GM23338 (cell line): Measurements from ENCODE around the gene ELOVL6. TPM values are rescaled to one million over a fixed set of nuclear protein-coding genes. Genes with fewer than 3 reads are reported as not detected.

ENCODE experiments used
- ATAC-seq: fragments of 200-7000 bp; cut with Tn5 transposase; 3 replicates; pipeline ENCODE4 v1.9.1; 2020
- DNase-seq: peaks from one replicate; pipeline ENCODE4 v3.0.0-alpha.2; 2015; ENCODE audit warnings: low spot score
- H2AFZ ChIP-seq: fragments of 200-600 bp; sonication (generic); 2 replicates; pipeline ENCODE4 v1.8.0; 2016; ENCODE audit warnings: antibody characterized with exemption, mild to moderate bottlenecking, moderate library complexity
- H3F3A ChIP-seq: fragments of 200-600 bp; sonication (generic); replicated peaks from 2 replicates; pipeline ENCODE4 v1.8.0; 2017; ENCODE audit warnings: antibody characterized with exemption, mixed run types, low read depth
- H3K27ac ChIP-seq: fragments of 200-600 bp; sonication (generic); 2 replicates; pipeline ENCODE4 v1.6.1; 2016; ENCODE audit warnings: low read depth
- H3K27me3 ChIP-seq: fragments of 200-600 bp; sonication (generic); 2 replicates; pipeline ENCODE4 v1.8.0; 2016; ENCODE audit warnings: mild to moderate bottlenecking, mixed run types, moderate library complexity; ENCODE audit not compliant: insufficient read depth
- H3K36me3 ChIP-seq: fragments of 200-600 bp; sonication (generic); 2 replicates; pipeline ENCODE4 v1.8.0; 2016; ENCODE audit warnings: mild to moderate bottlenecking; ENCODE audit not compliant: insufficient read depth
- H3K4me1 ChIP-seq: fragments of 200-600 bp; sonication (generic); 2 replicates; pipeline ENCODE4 v1.8.0; 2016; ENCODE audit warnings: mild to moderate bottlenecking, moderate library complexity; ENCODE audit not compliant: insufficient read depth
- H3K4me2 ChIP-seq: fragments of 200-600 bp; sonication (generic); 2 replicates; pipeline ENCODE4 v1.7.1; 2017; ENCODE audit warnings: mixed run types
- H3K4me3 ChIP-seq: fragments of 200-600 bp; sonication (generic); 2 replicates; pipeline ENCODE4 v1.6.1; 2016; ENCODE audit warnings: mixed run types
- H3K79me2 ChIP-seq: fragments of 200-600 bp; sonication (generic); replicated peaks from 2 replicates; pipeline ENCODE4 v1.8.0; 2017; ENCODE audit warnings: mild to moderate bottlenecking; ENCODE audit not compliant: insufficient read depth
- H3K9me2 ChIP-seq: fragments of 200-600 bp; sonication (generic); 2 replicates; pipeline ENCODE4 v1.8.0; 2017; ENCODE audit not compliant: insufficient read depth
- H4K20me1 ChIP-seq: fragments of 200-600 bp; sonication (generic); replicated peaks from 2 replicates; pipeline ENCODE4 v1.8.0; 2017; ENCODE audit warnings: mild to moderate bottlenecking; ENCODE audit not compliant: insufficient read depth
- H3K27ac Mint-ChIP-seq: 2 replicates; pipeline ENCODE4 v1.8.0; 2020; ENCODE audit warnings: inconsistent platforms, mild to moderate bottlenecking, moderate library complexity, mixed read lengths
- H3K27me3 Mint-ChIP-seq: 3 replicates; pipeline ENCODE4 v1.8.0; 2022; ENCODE audit warnings: low read depth, mild to moderate bottlenecking, moderate library complexity, mixed read lengths, inconsistent platforms; ENCODE audit not compliant: insufficient read depth, poor library complexity
- H3K36me3 Mint-ChIP-seq: 3 replicates; pipeline ENCODE4 v1.8.0; 2021; ENCODE audit warnings: low read depth, mild to moderate bottlenecking, inconsistent platforms, moderate library complexity, mixed read lengths
- H3K4me1 Mint-ChIP-seq: 3 replicates; pipeline ENCODE4 v1.8.0; 2020; ENCODE audit warnings: mild to moderate bottlenecking, inconsistent platforms, mixed read lengths
- H3K4me3 Mint-ChIP-seq: 3 replicates; pipeline ENCODE4 v1.8.0; 2021; ENCODE audit warnings: moderate library complexity, mild to moderate bottlenecking, inconsistent platforms, mixed read lengths
- H3K9me3 Mint-ChIP-seq: 3 replicates; pipeline ENCODE4 v1.8.0; 2020; ENCODE audit warnings: moderate library complexity, mild to moderate bottlenecking, inconsistent platforms, mixed read lengths
- CREB1 ChIP-seq: fragments of 250-450 bp; sonication (Bioruptor Pico); IDR thresholded peaks from 2 replicates; pipeline ENCODE4 v1.5.0; 2020; ENCODE audit warnings: low read depth, mild to moderate bottlenecking, moderate library complexity
- CTCF ChIP-seq, 2 experiments: fragments of 200-600 bp in 1 of 2; sonication (generic) in 1 of 2; conservative IDR thresholded peaks; 2 replicates each; pipeline versions ENCODE4 v1.5.1 to v1.6.1; 2016 to 2017; ENCODE audit warnings: antibody characterized with exemption in 2 of 2, low read depth in 2 of 2, mild to moderate bottlenecking in 2 of 2, moderate library complexity in 1 of 2
- ETS1 ChIP-seq: IDR thresholded peaks from 2 replicates; pipeline ENCODE4 v1.6.1; 2016; ENCODE audit warnings: antibody characterized with exemption
- EZH2 ChIP-seq: fragments of 200-600 bp; sonication (generic); IDR thresholded peaks from one replicate; pipeline ENCODE4 v1.8.0; 2017; ENCODE audit warnings: antibody characterized with exemption, mild to moderate bottlenecking, low read depth; ENCODE audit not compliant: unreplicated experiment
- EZH2phosphoT487 ChIP-seq: fragments of 200-600 bp; sonication (generic); IDR thresholded peaks from one replicate; pipeline ENCODE4 v1.8.1; 2018; ENCODE audit warnings: antibody characterized with exemption; ENCODE audit not compliant: unreplicated experiment
- JUNB ChIP-seq: IDR thresholded peaks from one replicate; pipeline ENCODE4 v1.6.1; 2016; ENCODE audit warnings: antibody characterized with exemption; ENCODE audit not compliant: unreplicated experiment
- NANOG ChIP-seq: IDR thresholded peaks from 2 replicates; pipeline ENCODE4 v1.6.1; 2016; ENCODE audit warnings: antibody characterized with exemption, borderline replicate concordance
- REST ChIP-seq: IDR thresholded peaks from one replicate; pipeline ENCODE4 v1.6.1; 2018; ENCODE audit warnings: antibody characterized with exemption; ENCODE audit not compliant: unreplicated experiment
- STAT1 ChIP-seq: IDR thresholded peaks from one replicate; pipeline ENCODE4 v1.6.1; 2016; ENCODE audit warnings: antibody characterized with exemption; ENCODE audit not compliant: unreplicated experiment
- ZNF114 ChIP-seq: fragments of 250-450 bp; sonication (Bioruptor Pico); IDR thresholded peaks from 2 replicates; pipeline ENCODE4 v1.5.0; 2020; ENCODE audit warnings: mild to moderate bottlenecking, moderate library complexity
- polyA plus RNA-seq: library from polyadenylated mRNA; unstranded; fragments of >200 nt; fragmentation: Nextera tagmentation; extraction: Ambion mirVana; gene quantifications from 2 replicates; pipeline ENCODE4 v1.2.1, GENCODE V29; 2016
- total RNA-seq: library from RNA; depleted of rRNA; stranded (reverse); fragments of >200 nt; shearing (Covaris generic); gene quantifications from 2 replicates; pipeline ENCODE4 v1.2.3, GENCODE V29; 2014

The ELOVL6 gene
- total and polyA plus RNA-seq, 2 experiments from 2014 or later = 82.7 to 89.5 TPM

GRCh38 chr4:110216129-110216528 lies 17.7 kb upstream of the ELOVL6 start:
- Histone ChIP-seq H3K9me2 (no peaks in the 10 kb centered on the region), H2AFZ (no peak overlapping the region), H3K4me1 (peaks cover 5% of the 10 kb centered on the region; the same call in 1 of the 2 replicates), H3K4me2 (no peak overlapping the region), H3K79me2 (no peaks in the 10 kb centered on the region), H3K4me3 (no peak overlapping the region), H4K20me1 (no peaks in the 10 kb centered on the region), H3K27me3 (no peaks in the 10 kb centered on the region), H3K36me3 (no peaks in the 10 kb centered on the region), H3K27ac (no peak overlapping the region), H3F3A (no peaks in the 10 kb centered on the region)
- peaks cover 7% of the 10 kb centered on the region; the same call in 2 of the 3 replicates for H3K4me1 Mint-ChIP-seq
- DNase-seq (no peak), ATAC-seq (no peak)
- H3K27ac Mint-ChIP-seq = no peak overlapping the region
- no peaks in the 10 kb centered on the region for H3K27me3 Mint-ChIP-seq
- H3K9me3 Mint-ChIP-seq = peaks cover 19% of the 10 kb centered on the region
- TF ChIP-seq EZH2 (no peak), JUNB (no peak), ZNF114 (CRISPR knock-in tag) (no peak), ETS1 (no peak), STAT1 (no peak), NANOG (no peak), EZH2phosphoT487 (no peak), CREB1 (CRISPR knock-in tag) (no peak), CTCF (conservative IDR thresholded peaks at IDR 0.05; ENCODE audit: low read depth in 2 of 2) (no peak)
- no peak overlapping the region for H3K4me3 Mint-ChIP-seq
- H3K36me3 Mint-ChIP-seq = peaks cover 8% of the 10 kb centered on the region

- Histone ChIP-seq H3K27ac (no peak overlapping the region), H3K79me2 (no peaks in the 10 kb centered on the region), H3F3A (no peaks in the 10 kb centered on the region), H3K9me2 (no peaks in the 10 kb centered on the region), H3K27me3 (no peaks in the 10 kb centered on the region), H4K20me1 (no peaks in the 10 kb centered on the region), H3K4me1 (peaks cover 5% of the 10 kb centered on the region; the same call in 1 of the 2 replicates), H3K36me3 (no peaks in the 10 kb centered on the region), H3K4me2 (no peak overlapping the region), H3K4me3 (no peak overlapping the region), H2AFZ (peak overlapping the region; percentile 35; the same call in 1 of the 2 replicates)
- ATAC-seq (peak; percentile 43; the same call in 2 of the 3 replicates), DNase-seq (peak; percentile 8)
- Mint-ChIP-seq H3K4me1 (peaks cover 8% of the 10 kb centered on the region; the same call in 2 of the 3 replicates), H3K36me3 (no peaks in the 10 kb centered on the region), H3K4me3 (no peak overlapping the region), H3K9me3 (no peaks in the 10 kb centered on the region; the same call in 2 of the 3 replicates), H3K27ac (no peak overlapping the region), H3K27me3 (no peaks in the 10 kb centered on the region)
- TF ChIP-seq NANOG (no peak), STAT1 (no peak), ETS1 (no peak), CTCF (conservative IDR thresholded peaks at IDR 0.05; ENCODE audit: low read depth in 2 of 2) (no peak), REST (no peak)
Observed at GRCh38 chr4:110211770-110212061, 13.3 kb upstream of the ELOVL6 start.
